Measurements from ENCODE around the gene AJAP1.
A peak's percentile ranks its signal among the peaks of the same experiment; 100 is the strongest.

The AJAP1 gene

DNA sequence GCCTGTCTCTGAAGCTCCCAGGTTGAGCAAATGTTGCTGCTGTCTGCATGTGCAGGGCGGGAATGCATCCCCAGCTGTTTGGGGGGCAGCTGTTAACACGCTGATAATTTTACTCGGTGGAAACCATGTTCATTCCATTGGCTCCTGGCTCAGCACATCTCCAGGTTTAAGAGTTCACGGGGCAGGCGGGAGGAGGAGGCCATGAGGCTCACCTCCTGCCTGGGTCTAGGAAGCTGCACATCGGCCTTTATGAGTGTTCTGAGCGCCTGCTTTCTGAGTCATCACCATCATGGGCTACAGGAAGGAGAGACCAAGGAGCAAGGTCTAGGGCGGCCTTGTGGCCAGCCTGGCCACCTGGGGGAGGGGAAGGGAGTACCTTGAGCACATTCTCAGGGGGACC, 29.7 kb downstream of the AJAP1 start:
- DNase-seq: no peak

DNA sequence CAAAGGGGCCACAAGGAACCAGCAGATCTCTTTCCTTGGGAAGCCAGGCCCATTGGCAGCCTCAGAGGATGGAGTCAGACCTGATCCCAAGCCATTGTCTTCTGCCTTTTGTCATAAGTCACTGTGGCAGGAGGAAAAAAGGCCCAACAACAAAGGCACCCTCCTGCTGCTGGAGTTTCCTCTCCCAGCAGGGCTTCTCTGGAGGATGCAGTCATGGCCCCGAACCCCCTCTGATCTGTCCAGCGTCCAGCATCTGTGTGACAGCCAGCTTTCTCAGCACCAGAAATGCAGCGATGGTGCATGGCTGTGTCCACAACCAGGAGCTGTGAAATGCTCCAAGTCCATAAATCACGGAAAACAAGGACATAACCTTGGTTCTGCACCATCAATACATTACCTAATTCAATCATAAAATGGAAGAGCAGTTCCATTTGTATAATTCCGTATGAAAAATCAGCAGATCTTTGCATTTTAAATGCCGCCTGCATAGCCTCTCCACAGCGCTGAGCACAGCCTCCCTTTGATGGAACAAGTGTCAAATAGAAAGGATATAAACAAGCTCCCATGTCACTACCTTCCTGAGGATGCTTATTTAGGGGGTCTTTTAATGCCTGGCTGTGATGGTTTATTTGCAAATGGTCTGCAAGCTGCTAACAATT, 30.6 kb downstream of the AJAP1 start:
- DNase-seq: no peak

DNA sequence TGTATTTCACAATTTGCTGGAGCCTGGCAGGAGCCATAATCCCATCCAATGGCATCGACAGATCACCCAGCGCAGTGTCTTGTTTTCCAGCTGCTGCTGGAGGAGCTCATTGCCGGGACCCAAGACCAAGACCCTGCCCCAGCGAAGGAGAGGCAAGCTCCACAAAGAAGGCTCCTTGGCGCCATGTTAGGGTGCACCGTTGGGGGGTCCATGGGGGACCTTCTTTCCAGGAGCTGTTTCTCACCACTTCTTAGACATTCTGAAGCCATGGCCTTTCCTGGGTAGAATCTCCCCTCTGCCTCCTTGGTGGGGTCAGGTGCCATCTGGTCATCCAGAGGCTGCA, 31.1 kb downstream of the AJAP1 start:
- DNase-seq: no peak

DNA sequence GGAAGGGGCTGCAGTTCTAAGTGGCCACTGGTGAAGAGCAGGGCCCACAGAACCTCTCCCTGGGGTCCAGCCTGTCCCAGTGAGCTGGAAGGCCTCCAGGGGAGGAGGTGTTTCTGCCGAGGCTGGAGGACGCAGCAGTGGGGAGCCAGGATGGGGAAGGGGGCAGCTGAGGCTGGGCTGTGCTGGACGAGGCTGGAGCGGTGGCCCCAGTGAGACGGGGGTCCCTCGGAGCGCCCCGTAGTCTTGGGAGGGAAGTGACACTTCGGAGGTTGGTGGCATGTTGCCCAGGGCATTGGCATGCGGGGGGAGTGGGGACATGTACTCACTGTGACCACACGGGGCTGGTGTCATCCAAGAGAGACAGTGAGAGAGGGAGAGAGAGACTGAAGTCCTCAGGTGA, 33.5 kb downstream of the AJAP1 start:
- DNase-seq: no peak

DNA sequence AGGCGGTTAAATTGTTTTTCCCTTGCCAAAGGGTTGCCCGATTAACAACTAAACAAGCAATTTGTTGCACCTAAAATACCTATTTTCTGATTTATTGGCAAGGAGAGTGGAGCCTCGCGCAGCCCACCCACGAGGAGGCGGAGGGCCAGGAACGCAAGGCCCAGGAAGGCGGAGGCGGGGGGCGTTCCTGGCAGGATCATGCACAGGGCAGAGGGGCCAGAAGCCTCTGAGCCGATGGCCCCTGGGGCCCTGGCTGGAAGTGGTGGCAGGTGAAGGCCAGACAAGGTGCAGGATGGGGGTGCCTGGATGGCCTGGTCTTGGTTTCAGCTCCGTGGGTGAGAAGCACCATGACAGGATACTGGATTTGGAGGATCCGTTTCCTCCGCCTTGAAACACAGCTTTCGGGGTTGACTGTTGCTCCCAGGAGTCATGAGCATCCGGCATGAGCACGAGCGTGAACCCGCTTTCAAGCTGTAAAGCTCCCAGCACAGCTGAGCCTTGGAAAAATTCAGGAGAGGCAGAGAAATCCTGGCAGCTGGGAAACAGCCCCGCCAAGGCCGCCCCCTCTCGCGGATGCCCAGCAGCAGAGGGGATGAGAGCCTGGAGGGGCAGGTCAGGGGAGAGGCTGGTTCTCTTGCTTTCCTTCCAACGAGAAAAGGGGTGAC, 35.0 kb downstream of the AJAP1 start:
- DNase-seq: no peak

DNA sequence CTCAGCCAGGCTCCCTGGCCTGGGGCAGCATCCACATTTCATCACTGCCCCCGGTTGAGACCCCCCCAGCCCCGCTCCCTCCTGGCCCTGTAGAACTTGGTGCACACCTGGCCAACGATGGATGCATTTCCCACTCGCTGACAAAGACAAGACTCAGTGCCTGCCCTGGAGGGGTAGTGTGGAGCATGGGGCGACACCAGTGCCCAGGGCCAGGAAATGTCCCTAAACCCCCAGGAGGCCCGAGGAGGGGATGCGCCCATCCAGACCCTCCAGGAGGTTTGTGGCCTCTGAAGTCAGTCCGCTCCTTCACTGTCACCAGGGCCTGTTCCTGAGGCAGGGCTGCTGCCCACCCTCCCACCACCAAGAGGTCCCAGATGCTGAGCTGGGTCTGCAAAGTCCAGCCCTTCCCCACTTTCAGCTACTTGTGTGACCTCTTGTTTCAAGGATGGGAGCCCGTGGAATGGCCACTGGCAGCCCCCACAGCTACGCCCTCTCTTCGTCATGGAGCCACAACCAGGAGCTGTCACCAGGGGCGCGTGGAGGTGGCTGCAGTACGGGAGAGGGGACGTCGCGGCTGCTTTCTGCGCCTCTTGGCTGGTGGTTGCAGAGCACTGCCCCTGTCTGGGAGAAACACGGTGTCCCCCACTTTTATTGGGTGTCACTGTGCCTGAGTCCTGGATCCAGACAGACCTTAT, 35.7 kb downstream of the AJAP1 start:
- DNase-seq: no peak

DNA sequence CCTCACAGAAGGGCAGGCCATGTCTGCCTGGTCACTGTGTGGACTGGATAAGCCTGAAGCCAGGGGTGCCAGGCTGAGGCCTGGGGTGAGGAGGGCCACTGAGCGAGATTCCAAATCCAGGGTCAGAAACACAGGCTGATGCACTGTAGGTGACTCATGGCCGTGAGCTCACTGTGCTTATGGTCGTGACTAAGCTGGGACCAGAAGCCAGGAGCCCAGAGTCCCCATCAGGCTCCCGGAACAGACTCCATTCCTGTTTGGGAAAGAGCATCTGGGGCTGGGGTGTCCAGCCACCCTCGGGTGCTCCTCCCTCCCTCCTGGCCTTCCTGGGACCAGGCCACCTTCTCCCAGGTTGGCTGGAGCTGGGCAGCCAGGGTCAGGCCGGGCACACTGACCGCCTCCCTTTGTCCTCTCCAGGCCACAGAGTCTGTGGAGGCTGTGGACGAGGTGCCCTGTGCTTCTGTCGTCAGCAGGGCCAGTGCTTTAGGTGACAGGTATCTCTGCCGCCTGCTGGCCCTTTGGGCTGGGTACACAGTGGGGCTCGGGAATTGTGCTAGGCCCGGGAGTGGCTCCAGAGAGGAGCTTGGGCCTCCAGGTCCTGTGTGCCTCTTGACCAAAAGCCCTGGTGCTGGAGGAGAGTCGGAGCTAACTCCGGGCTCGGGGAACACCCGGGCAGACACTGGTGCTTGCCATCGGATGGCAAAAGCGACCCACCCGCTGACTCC, 36.7 kb downstream of the AJAP1 start:
- no peak for DNase-seq

DNA sequence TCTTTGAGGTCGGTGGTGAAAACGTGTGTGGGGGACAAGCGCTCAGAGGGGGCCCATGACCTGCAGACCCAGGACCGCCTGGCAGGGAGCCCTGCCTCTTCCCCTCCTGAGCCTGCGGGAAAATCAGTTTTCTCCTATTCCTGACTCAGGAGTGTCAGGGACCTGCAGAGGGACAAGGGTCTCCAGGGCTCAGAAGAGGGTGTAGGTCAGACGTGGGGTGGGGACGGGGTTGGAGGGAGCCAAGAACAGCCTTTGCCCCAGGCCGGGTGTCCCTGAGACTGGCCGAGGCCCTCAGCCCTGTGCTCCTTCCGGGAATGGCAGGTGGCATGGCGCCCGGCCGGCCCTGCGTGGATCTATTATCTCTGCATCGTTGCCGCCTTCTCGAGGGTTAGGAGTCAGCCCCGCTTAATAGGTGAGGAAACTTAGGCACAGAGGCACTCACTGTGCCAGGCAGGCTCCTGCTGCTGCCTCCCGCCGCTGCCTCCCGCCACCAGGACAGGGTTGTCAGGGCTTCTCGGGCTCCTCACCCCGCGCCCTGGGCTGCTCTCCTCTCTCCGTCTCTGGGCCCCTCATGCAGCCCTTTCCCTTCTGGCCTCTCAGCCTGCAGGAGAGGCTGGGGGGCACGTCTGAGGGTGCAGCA, 37.5 kb downstream of the AJAP1 start:
- DNase-seq: no peak

DNA sequence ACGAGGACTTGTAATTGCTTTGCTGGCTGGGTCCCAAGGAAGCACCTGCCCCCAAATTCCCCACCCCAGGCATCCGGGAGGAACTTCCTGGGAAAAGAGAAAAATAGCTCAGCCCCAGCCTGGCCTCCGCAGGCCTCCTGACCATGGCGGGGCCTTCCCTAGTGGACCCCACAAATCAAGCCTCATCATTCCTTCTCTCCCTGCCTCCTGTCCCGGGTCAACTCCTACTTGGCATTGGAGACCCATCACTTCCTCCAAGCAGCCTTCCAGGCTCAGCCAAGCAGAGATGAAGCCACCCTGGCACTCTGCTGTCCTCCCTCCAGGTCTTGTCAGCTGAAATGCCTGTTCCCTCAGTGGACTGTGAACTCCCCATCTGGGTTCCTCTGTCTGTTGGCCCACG, 38.0 kb downstream of the AJAP1 start:
- no peak for DNase-seq

DNA sequence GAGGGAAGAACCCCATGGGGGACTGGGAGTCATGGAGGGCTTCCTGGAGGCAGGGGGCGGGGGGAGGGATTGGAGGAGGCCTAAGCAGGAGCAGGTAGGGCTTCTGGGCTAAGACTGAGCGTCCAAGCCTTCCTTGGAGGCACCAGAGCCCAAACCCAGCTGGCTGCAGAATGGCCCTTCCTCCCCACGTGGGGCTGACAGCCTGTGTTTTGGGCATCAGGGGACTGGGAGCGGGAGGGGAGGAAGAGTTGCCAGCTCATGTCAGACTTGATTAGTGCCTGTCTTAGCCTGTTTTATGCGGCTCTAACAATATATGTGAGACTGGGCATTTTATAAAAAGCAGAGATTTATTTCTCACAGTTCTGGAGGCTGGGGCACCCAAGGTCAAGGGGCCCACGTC, 38.9 kb downstream of the AJAP1 start:
- DNase-seq: no peak

DNA sequence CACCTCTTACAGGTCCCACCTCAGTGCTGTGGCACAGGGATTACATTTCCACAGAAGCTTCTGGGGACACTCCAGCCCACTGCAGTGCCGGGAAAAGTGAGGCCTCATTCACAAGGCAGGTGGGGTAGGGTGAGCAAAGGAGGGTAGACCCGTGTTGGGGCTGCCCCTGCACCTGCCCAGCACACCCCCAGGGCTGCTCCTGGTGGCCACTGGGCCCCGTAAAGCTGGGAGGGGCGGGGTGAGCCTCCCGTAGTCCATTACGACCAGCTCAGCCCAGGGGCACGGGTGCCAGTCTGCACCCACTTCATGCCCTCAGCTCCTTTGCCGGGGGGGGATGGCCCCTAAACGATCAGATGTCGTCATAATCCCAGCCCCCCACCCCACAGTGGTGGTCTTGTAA, 39.5 kb downstream of the AJAP1 start:
- DNase-seq: no peak

DNA sequence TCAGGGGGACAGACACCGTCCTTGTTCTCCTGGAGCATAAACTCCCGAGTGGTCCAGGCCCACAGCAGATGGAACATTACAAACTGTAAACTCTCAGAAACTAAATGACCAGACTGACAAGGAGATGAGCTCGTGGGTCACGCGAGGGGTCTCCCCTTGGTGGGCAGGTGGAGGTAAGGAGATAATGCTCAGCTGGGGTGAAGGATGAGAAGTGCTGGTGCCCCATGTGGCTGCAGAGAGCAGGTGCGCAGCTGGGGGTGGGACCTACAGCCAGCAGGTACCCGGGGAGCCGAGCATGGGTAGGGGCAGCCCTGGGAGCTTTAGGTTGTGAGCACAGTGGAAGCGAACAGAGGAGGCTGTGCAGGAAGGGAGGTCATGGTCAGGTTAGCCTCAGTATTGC, 40.1 kb downstream of the AJAP1 start:
- no peak for DNase-seq

DNA sequence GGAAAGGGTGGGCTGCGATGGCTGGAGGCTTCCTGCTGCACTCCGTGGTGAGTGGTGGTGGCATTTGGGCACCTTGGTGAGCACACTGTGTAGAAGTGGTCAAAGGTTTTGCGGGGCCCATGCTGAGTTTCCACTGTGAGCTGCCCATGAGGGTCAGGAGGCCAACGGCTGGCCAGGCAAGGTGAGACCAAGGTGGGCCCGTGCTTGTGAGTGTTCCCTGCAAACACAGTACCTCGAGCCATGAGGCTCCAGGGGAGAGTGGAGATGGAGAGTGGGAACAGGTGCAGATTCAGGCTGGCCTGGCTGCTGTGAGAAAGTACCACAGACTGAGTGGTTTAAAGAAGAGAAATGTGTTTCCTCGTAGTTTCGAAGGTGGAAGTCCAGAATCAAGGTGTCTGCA, 40.8 kb downstream of the AJAP1 start:
- DNase-seq: no peak

DNA sequence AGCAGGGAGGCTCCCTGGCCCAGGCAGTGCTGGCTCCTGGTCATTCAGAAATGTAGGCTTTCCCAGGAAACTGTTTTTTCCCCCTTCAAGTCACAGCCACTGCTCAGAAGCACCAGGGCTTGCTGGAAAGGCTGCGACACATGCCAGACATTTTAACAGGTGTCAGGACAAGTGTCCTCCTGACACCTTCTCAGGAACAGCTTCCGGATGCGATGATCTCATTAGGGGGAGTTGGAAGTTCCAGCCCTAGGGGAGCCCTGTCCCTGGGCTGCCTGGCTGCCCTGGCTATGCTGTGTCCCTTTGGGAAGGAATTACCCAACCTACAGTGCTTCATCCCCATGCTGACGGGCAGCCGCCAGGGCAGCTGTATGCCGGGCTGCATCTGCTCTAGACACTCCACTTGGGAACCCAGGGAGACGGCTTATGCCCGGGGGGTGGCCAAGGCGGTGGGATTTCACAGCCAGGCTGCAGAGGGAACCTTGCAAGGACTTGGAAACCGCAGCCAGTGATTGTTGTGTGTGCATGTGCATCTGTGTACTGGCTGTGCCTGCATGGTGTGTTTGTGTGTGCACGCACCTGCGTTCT, 41.8 kb downstream of the AJAP1 start:
- no peak for DNase-seq

DNA sequence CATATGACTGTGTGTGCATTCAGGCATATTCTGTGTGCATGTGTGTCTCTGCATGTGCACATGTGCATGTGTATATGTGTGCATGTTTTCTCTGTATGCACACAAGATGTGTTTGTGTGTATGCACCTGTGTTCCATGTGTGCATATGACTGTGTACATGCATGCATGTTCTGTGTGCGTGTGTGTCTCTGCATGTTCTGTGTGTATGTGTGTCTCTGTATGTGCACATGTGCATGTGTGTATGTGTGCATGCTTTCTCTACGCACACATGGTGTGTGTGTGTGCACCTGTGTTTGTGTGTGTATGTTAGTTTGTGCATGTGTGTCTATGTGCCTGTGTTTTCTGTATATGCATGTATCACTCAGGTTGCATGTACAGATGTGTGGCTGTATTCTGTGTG, 42.3 kb downstream of the AJAP1 start:
- no peak for DNase-seq

DNA sequence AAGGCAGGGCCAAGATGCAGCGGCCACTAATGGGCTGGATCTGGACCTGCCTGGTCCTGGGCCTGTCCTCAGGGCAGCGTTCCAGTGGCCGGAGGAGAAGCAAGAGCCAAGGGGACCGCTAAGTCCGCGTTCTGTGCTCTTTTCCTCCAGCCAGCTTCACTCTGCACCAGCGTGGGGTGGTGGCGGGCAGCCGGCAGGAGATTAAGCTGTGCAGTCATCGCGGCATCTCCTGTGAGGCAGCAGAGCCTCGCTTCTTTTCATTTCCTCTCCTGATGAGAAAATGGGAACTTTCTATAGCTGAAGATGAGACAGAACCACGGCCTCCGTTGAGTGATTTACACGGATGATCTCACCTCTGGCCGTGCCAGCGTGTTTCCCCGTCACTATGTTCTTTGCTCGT, 43.4 kb downstream of the AJAP1 start:
- no peak for DNase-seq

DNA sequence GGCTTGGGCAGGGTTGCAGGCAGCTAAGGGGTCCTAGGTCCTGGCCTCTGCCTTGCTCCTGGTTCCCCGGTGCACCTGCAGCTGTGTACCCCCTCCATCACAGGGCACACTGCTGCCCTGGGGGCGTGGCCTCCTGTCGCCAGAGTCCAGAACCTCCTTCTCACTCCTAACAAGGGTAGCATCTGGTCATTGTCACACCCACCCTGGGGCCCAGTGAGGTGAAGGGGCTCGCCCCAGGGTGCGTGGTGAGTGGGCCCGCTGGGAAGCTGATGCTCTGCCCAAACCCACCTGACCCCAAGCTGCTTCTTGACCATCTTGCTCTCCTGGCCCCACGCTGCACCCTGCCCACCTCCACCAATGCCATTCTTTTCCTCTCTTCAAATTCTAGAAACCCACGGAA, 44.5 kb downstream of the AJAP1 start:
- no peak for DNase-seq

DNA sequence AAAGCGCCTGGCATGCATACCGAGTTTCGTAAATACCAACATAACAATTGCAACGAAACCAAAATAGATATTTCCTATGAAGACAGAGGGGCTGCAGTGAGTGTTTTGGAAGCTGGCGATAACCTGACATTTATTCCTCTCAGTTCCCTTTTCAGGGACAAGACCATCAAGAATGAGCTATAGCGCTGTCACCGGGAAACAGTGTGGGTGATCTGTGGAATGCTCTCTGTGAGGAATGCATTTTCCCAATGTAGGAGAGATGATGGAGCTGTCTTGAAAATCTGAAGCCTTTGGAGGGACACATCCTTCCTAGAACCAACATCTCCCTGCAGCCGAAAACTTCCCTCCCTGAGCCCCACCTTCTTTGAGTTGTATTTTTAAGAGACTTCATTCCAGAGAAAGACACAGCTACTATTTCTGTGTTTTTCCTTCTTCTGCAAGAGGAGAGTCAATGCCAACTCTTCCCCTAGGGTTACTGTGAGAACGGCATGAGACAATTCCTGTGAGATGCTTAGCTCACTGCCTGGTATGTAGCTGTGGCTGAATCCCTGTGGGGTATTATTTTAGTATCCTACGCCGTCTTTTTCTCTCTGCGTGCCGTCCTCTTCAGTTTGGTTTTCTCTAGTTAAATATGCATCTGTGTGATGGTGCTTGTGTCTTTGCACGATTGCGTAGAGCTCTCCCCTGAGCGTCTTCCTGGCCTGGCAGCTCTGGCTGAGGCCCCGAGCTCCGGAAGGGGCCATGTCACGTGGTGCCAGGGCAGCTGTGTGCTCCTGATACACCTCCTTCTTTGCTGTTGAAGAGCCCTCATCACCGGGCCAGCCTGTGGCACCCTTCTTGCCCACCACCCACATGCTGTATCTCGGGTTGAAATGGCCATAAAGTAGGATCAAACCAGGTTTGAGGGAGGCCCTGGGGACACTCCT, 45.2 kb downstream of the AJAP1 start:
- peak in 1 of 2 donors; percentile 55 for DNase-seq

DNA sequence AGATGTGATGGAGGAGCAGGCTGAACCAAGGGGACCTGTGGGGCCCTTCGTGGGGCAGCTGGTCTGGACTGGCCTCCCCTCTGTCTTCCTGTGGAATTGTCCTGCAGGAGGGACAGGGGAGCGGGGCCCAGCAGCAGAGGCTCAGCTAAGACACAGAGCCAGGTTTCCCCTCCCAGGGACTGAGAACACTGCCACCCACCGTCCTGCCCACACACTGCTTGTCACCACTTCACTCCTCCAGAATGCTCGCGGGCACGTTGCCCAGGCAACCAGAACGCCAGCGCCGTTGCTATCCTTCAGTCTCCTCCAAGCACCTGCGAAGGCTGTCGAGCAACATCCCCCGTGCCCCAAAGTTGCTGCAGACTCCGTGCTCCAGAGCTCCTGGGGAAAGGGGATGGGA, 46.4 kb downstream of the AJAP1 start:
- peak; percentile 72 to 78 for DNase-seq

DNA sequence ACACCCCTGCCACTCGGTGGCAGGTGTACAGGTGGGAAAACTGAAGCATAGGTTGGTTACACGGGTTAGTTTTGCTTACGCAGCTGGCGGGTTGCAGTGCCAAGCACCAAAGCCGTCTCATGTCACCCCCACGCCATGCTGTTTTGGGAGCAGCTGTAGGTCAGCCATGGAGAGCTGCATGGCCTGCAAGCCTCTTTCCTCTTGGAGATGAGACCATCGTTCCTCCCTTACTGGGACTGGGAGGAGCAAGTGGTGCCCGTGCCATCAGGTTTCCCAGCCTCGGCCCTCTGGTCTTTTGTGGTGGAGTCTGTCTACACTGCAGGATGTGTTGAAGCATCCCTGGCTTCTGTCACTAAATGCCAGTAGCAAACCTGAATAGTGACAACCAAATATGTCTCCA, 46.9 kb downstream of the AJAP1 start:
- DNase-seq: no peak

DNA sequence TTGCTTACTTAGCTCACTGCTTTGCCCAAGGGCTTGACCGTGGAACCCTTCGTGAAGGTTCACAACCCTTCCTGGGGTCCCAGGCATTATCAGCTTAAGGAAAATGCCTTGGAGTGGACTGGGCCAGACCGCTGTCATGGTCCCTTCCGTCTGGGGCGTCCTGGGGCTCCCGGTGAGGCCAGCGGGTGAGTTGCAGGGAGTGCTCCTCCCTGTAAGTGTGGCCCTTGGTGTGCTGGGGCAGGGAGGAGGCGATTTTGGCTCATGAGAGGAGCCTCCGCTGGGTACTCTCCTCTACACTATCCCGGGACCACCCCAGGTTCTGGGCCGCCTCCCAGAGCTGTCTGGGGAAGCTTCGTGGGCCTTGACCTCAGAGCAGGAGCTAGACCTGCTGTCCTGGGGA, 48.1 kb downstream of the AJAP1 start:
- DNase-seq: no peak

DNA sequence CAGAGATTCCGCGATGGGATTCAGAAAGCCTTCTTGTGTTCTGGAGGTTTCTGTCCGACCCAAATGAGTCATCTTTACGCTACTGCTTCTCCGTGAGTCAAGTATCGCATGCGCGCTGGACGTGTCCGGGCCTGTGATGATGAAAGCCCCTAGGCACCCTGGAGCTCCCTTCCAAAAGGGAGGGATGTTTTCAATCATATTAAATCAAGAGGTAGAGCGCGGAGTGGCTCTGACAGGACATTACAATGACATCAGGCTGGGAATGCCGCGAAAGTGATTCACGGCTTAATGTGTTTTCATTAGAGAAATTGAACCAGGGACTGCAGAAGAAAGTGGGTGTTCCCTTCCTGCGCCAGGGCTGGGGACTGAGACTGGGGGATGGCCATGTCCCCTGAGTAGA, 48.5 kb downstream of the AJAP1 start:
- no peak for DNase-seq

Data from hippocampal formation (tissue), 2 donors.